HepG2 (cell line): ENCODE results near the gene LILRB3. TPM values are rescaled to one million over a fixed set of nuclear protein-coding genes. Genes with fewer than 3 reads are reported as not detected.

Source experiments
- ARNTL ChIP-seq: sonication (generic); formaldehyde crosslinking; IDR thresholded peaks from 2 replicates; pipeline ENCODE4 v1.4.0; 2020; ENCODE audit warnings: mild to moderate bottlenecking, missing genetic modification reagents
- ATF6 ChIP-seq: sonication (generic); formaldehyde crosslinking; conservative IDR thresholded peaks from 2 replicates; pipeline ENCODE4 v1.4.0; 2020; ENCODE audit warnings: missing genetic modification reagents
- CBX2 ChIP-seq, 2 experiments: fragments of 200-600 bp in 1 of 2; sonication (generic); formaldehyde crosslinking in 1 of 2; IDR thresholded peaks; 2 replicates each; pipeline versions ENCODE4 v1.7.0 to v1.8.1; 2018 to 2022; ENCODE audit warnings: low read depth in 2 of 2, low read length in 1 of 2, mild to moderate bottlenecking in 1 of 2, missing genetic modification reagents in 1 of 2
- CCDC6 ChIP-seq: sonication (generic); formaldehyde crosslinking; IDR thresholded peaks from 2 replicates; pipeline ENCODE4 v1.8.1; 2022; ENCODE audit warnings: mild to moderate bottlenecking, missing genetic modification reagents, moderate library complexity
- CREM ChIP-seq, 2 experiments: sonication (generic) in 1 of 2; formaldehyde crosslinking in 1 of 2; IDR thresholded peaks; 2 replicates each; pipeline versions ENCODE4 v1.4.0 to v1.6.1; 2016 to 2020; ENCODE audit warnings: antibody characterized with exemption in 1 of 2, mild to moderate bottlenecking in 1 of 2, missing genetic modification reagents in 1 of 2
- JUNB ChIP-seq: sonication (generic); formaldehyde crosslinking; IDR thresholded peaks from 2 replicates; pipeline ENCODE4 v1.8.0; 2022; ENCODE audit warnings: missing genetic modification reagents, mild to moderate bottlenecking, borderline replicate concordance
- KLF12 ChIP-seq: sonication (generic); formaldehyde crosslinking; IDR thresholded peaks from 2 replicates; pipeline ENCODE4 v1.4.0; 2020; ENCODE audit warnings: missing genetic modification reagents, borderline replicate concordance
- KMT2B ChIP-seq: IDR thresholded peaks from 2 replicates; pipeline ENCODE4 v1.6.1; 2016; ENCODE audit warnings: missing genetic modification reagents, missing compliant biosample characterization
- MZF1 ChIP-seq: sonication (generic); formaldehyde crosslinking; IDR thresholded peaks from 2 replicates; pipeline ENCODE4 v1.8.1; 2023; ENCODE audit warnings: mild to moderate bottlenecking, missing genetic modification reagents, borderline replicate concordance
- NKX3-1 ChIP-seq: sonication (generic); formaldehyde crosslinking; IDR thresholded peaks from 2 replicates; pipeline ENCODE4 v1.5.0; 2020; ENCODE audit warnings: missing genetic modification reagents
- PRPF4 ChIP-seq: fragments of 200-400 bp; formaldehyde crosslinking; IDR thresholded peaks from 2 replicates; pipeline ENCODE4 v1.6.1; 2016; ENCODE audit warnings: low read length, low read depth; ENCODE audit not compliant: poor library complexity, severe bottlenecking
- RARA ChIP-seq: IDR thresholded peaks from 2 replicates; pipeline ENCODE4 v1.6.1; 2016; ENCODE audit warnings: missing genetic modification reagents, missing compliant biosample characterization
- RARG ChIP-seq: sonication (generic); formaldehyde crosslinking; IDR thresholded peaks from 2 replicates; pipeline ENCODE4 v1.4.0; 2020; ENCODE audit warnings: low read depth, mild to moderate bottlenecking, missing genetic modification reagents
- SKIL ChIP-seq: sonication (generic); formaldehyde crosslinking; IDR thresholded peaks from 2 replicates; pipeline ENCODE4 v1.8.0; 2022; ENCODE audit warnings: missing genetic modification reagents, mild to moderate bottlenecking, moderate library complexity, borderline replicate concordance
- SOX13 ChIP-seq, 3 experiments: fragments of 450-650 bp in 1 of 3; sonication (generic) in 1 of 3; formaldehyde crosslinking in 1 of 3; IDR thresholded peaks in 2 of 3; conservative IDR thresholded peaks in 1 of 3; 2 replicates each; pipeline versions ENCODE4 v1.5.0 to v1.6.1; 2016 to 2020; ENCODE audit warnings: antibody characterized with exemption in 1 of 3, mild to moderate bottlenecking in 1 of 3, missing compliant biosample characterization in 1 of 3, missing genetic modification reagents in 1 of 3, moderate library complexity in 1 of 3
- ZC3H4 ChIP-seq: sonication (generic); formaldehyde crosslinking; IDR thresholded peaks from 2 replicates; pipeline ENCODE4 v1.4.0; 2020; ENCODE audit warnings: missing genetic modification reagents, borderline replicate concordance
- ZEB1 ChIP-seq: IDR thresholded peaks from 2 replicates; pipeline ENCODE4 v1.6.1; 2012; ENCODE audit warnings: mild to moderate bottlenecking, low read depth, inconsistent platforms; ENCODE audit not compliant: insufficient replicate concordance
- ZMYM4 ChIP-seq: sonication (generic); formaldehyde crosslinking; IDR thresholded peaks from 2 replicates; pipeline ENCODE4 v1.8.1; 2023; ENCODE audit warnings: mild to moderate bottlenecking, missing genetic modification reagents
- ZNF230 ChIP-seq: sonication (generic); formaldehyde crosslinking; IDR thresholded peaks from 2 replicates; pipeline ENCODE4 v1.4.0; 2020; ENCODE audit warnings: mild to moderate bottlenecking, missing genetic modification reagents
- ZNF780A ChIP-seq: sonication (generic); formaldehyde crosslinking; IDR thresholded peaks from 2 replicates; pipeline ENCODE4 v1.8.0; 2022; ENCODE audit warnings: mild to moderate bottlenecking, missing genetic modification reagents, moderate library complexity
- ZSCAN12 ChIP-seq: sonication (generic); formaldehyde crosslinking; IDR thresholded peaks from 2 replicates; pipeline ENCODE4 v1.9.0; 2021; ENCODE audit warnings: mild to moderate bottlenecking, missing genetic modification reagents
- ZUFSP ChIP-seq: sonication (generic); formaldehyde crosslinking; IDR thresholded peaks from 2 replicates; pipeline ENCODE4 v1.9.0; 2021; ENCODE audit warnings: missing genetic modification reagents, mild to moderate bottlenecking, borderline replicate concordance
- polyA plus RNA-seq, 8 experiments: library from polyadenylated mRNA; depleted of rRNA in 3 of 8; stranded (reverse) in 7 of 8; unstranded in 1 of 8; fragments of >200 nt; fragmentation: Illumina TruSeq in 4 of 8; extraction: Trizol in 4 of 8; gene quantifications; 2 replicates each; pipeline versions ENCODE4 v1.2.1 to v1.2.3, GENCODE V29; 2011 to 2016; ENCODE audit warnings: low read depth in 4 of 8, missing spikeins in 1 of 8, mixed read lengths in 1 of 8; ENCODE audit not compliant: insufficient read depth in 1 of 8
- total RNA-seq, 5 experiments: library from RNA; depleted of rRNA; stranded (reverse); fragments of >200 nt; fragmentation: Illumina TruSeq; extraction: Trizol; gene quantifications; 2 replicates each; pipeline ENCODE4 v1.2.3, GENCODE V29; 2016; ENCODE audit warnings: low read depth in 1 of 5

Gene LILRB3
- total and polyA plus RNA-seq, 2 of the 13 experiments (the other 11 are each of a cell fraction or from before 2014, with no cell fraction given) = 0.22 TPM; not detected in 1

GRCh38 chr19:54209811-54210494 lies 12.9 kb downstream of the LILRB3 start (continued):
- TF ChIP-seq ZUFSP = no peak
- no peak for TF ChIP-seq ZEB1
- TF ChIP-seq JUNB (CRISPR knock-in tag) = no peak; the same call in 1 of the 2 replicates
- TF ChIP-seq CCDC6 (CRISPR knock-in tag) = no peak; the same call in 1 of the 2 replicates
- no peak for TF ChIP-seq KMT2B (CRISPR knock-in tag)
- no peak for TF ChIP-seq ZNF230
- TF ChIP-seq ZC3H4 (CRISPR knock-in tag) = no peak
- no peak for TF ChIP-seq ZSCAN12 (CRISPR knock-in tag)
- no peak for TF ChIP-seq MZF1
- no peak for TF ChIP-seq ZMYM4
- peak; percentile 90 for TF ChIP-seq RARA (CRISPR knock-in tag)
- no peak for TF ChIP-seq NKX3-1
- no peak for TF ChIP-seq CBX2 (IDR thresholded peaks at IDR 0.05; ENCODE audit: low read depth, low read length)
- no peak for TF ChIP-seq CBX2 (CRISPR knock-in tag; IDR thresholded peaks at IDR 0.05; ENCODE audit: low read depth)
- TF ChIP-seq ZNF780A (CRISPR knock-in tag) = peak; percentile 55
- peak; percentile 57; the same call in 1 of the 2 replicates for TF ChIP-seq ARNTL (CRISPR knock-in tag)
- peak; percentile 72; the same call in 1 of the 2 replicates for TF ChIP-seq SKIL (CRISPR knock-in tag)
- TF ChIP-seq KLF12 (CRISPR knock-in tag) = no peak
- no peak for TF ChIP-seq CREM (IDR thresholded peaks at IDR 0.05)
- no peak for TF ChIP-seq CREM (CRISPR knock-in tag; IDR thresholded peaks at IDR 0.05)
- no peak for TF ChIP-seq ATF6 (CRISPR knock-in tag)
- TF ChIP-seq SOX13 (IDR thresholded peaks at IDR 0.05) = no peak
- TF ChIP-seq SOX13 (CRISPR knock-in tag; conservative IDR thresholded peaks at IDR 0.05 in 1 of 2, IDR thresholded peaks at IDR 0.05 in 1 of 2) = peak in 1 of 2 experiments; percentile 86; a peak in 2 of 4 replicates
- no peak for TF ChIP-seq RARG (CRISPR knock-in tag)
- TF ChIP-seq PRPF4 = no peak
